HEK293 (cell line): ENCODE data around the gene NUBPL.

ENCODE experiments used
- CTCF ChIA-PET: fragments of 350-600 bp; formaldehyde crosslinking; extraction: SDS; loops from one replicate; lab custom pipeline; 2021; ENCODE audit warnings: antibody characterized with exemption; lab: Yijun Ruan, JAX
- POLR2A ChIA-PET: fragments of 300-600 bp; formaldehyde crosslinking; extraction: SDS; loops from one replicate; lab custom pipeline; 2020; ENCODE audit warnings: antibody characterized with exemption, inconsistent platforms; lab: Yijun Ruan, JAX
- H3K27ac ChIP-seq: fragments of 200-500 bp; sonication (Bioruptor generic); 2 replicates; pipeline ENCODE4 v1.5.1; 2014; ENCODE audit warnings: low read depth, low read length, control low read depth, inconsistent platforms; ENCODE audit errors: extremely low read depth
- H3K36me3 ChIP-seq, 2 experiments: fragments of 200-500 bp in 1 of 2; sonication (Bioruptor generic) in 1 of 2; 1 replicate in 1 of 2; 2 replicates in 1 of 2; pipeline ENCODE4 v1.5.1; 2014 to 2017; ENCODE audit warnings: inconsistent platforms in 2 of 2, low read length in 2 of 2; ENCODE audit not compliant: control insufficient read depth in 2 of 2, insufficient read depth in 1 of 2
- H3K4me1 ChIP-seq: fragments of 200-500 bp; sonication (Bioruptor generic); 2 replicates; pipeline ENCODE4 v1.5.1; 2014; ENCODE audit warnings: mild to moderate bottlenecking, low read length, inconsistent platforms; ENCODE audit not compliant: control insufficient read depth, insufficient read depth
- H3K4me3 ChIP-seq: 2 replicates; pipeline ENCODE4 v1.5.1; 2011; ENCODE audit warnings: low read depth, mild to moderate bottlenecking, control low read depth, low read length, moderate library complexity
- H3K9me3 ChIP-seq: fragments of 200-500 bp; sonication (Bioruptor generic); 2 replicates; pipeline ENCODE4 v1.5.1; 2014; ENCODE audit warnings: low read depth, low read length, inconsistent platforms; ENCODE audit not compliant: control insufficient read depth, insufficient read depth
- RBAK ChIP-seq: fragments of 450-650 bp; formaldehyde crosslinking; IDR thresholded peaks from 2 replicates; pipeline ENCODE4 v1.5.1; 2016; ENCODE audit warnings: missing biosample characterization, missing genetic modification characterization
- TRIM28 ChIP-seq: IDR thresholded peaks from 2 replicates; pipeline ENCODE4 v1.6.1; 2011; ENCODE audit warnings: low read length, control low read depth, borderline replicate concordance
- ZFP3 ChIP-seq: fragments of 450-650 bp; formaldehyde crosslinking; IDR thresholded peaks from 2 replicates; pipeline ENCODE4 v1.5.1; 2016; ENCODE audit warnings: low read depth, missing biosample characterization, missing genetic modification characterization
- ZNF16 ChIP-seq: fragments of 450-650 bp; formaldehyde crosslinking; IDR thresholded peaks from 2 replicates; pipeline ENCODE4 v1.5.1; 2016; ENCODE audit warnings: low read depth, missing biosample characterization, missing genetic modification characterization
- ZNF239 ChIP-seq: fragments of 450-650 bp; formaldehyde crosslinking; IDR thresholded peaks from 2 replicates; pipeline ENCODE4 v1.5.1; 2016; ENCODE audit warnings: missing biosample characterization, missing genetic modification characterization
- ZNF324 ChIP-seq: fragments of 450-650 bp; formaldehyde crosslinking; IDR thresholded peaks from 2 replicates; pipeline ENCODE4 v1.5.1; 2016; ENCODE audit warnings: missing biosample characterization, missing genetic modification characterization
- ZNF555 ChIP-seq: fragments of 450-650 bp; formaldehyde crosslinking; conservative IDR thresholded peaks from 2 replicates; pipeline ENCODE4 v1.5.1; 2017; ENCODE audit warnings: missing biosample characterization, mild to moderate bottlenecking, missing genetic modification characterization, inconsistent platforms
- ZNF623 ChIP-seq: fragments of 450-650 bp; formaldehyde crosslinking; IDR thresholded peaks from 2 replicates; pipeline ENCODE4 v1.5.1; 2016; ENCODE audit warnings: missing biosample characterization, missing genetic modification characterization
- ZNF701 ChIP-seq: fragments of 450-650 bp; formaldehyde crosslinking; IDR thresholded peaks from 2 replicates; pipeline ENCODE4 v1.5.1; 2016; ENCODE audit warnings: missing biosample characterization, missing genetic modification characterization
- ZSCAN16 ChIP-seq: fragments of 450-650 bp; formaldehyde crosslinking; IDR thresholded peaks from 2 replicates; pipeline ENCODE4 v1.5.1; 2016; ENCODE audit warnings: missing biosample characterization, missing genetic modification characterization
- TF ChIP-seq, protein P1 (sequence below): fragments of 450-650 bp; formaldehyde crosslinking; IDR thresholded peaks from 2 replicates; pipeline ENCODE4 v1.5.1; 2016; ENCODE audit warnings: missing biosample characterization, missing genetic modification characterization
- TF ChIP-seq, protein P2 (sequence below): fragments of 450-650 bp; formaldehyde crosslinking; IDR thresholded peaks from 2 replicates; pipeline ENCODE4 v1.5.1; 2016; ENCODE audit warnings: missing biosample characterization, missing genetic modification characterization
- TF ChIP-seq, protein P3 (sequence below): fragments of 450-650 bp; formaldehyde crosslinking; IDR thresholded peaks from 2 replicates; pipeline ENCODE4 v1.5.1; 2016; ENCODE audit warnings: missing biosample characterization, missing genetic modification characterization
- TF ChIP-seq, protein P4 (sequence below): fragments of 450-650 bp; formaldehyde crosslinking; IDR thresholded peaks from 2 replicates; pipeline ENCODE4 v1.5.1; 2016; ENCODE audit warnings: missing biosample characterization, missing genetic modification characterization, borderline replicate concordance
- TF ChIP-seq, protein P5 (sequence below): IDR thresholded peaks from 2 replicates; pipeline ENCODE4 v1.6.1; 2011; ENCODE audit warnings: mild to moderate bottlenecking, low read depth, low read length, borderline replicate concordance
- TF ChIP-seq, protein P6 (sequence below): fragments of 450-650 bp; formaldehyde crosslinking; IDR thresholded peaks from 2 replicates; pipeline ENCODE4 v1.5.1; 2017; ENCODE audit warnings: missing biosample characterization, missing genetic modification characterization
- TF ChIP-seq, protein P7 (sequence below): fragments of 450-650 bp; formaldehyde crosslinking; IDR thresholded peaks from 2 replicates; pipeline ENCODE4 v1.5.1; 2016; ENCODE audit warnings: missing biosample characterization, missing genetic modification characterization, borderline replicate concordance
- TF ChIP-seq, protein P8 (sequence below): sonication (generic); formaldehyde crosslinking; IDR thresholded peaks from 2 replicates; pipeline ENCODE4 v1.8.1; 2022; ENCODE audit warnings: mild to moderate bottlenecking, moderate library complexity, missing genetic modification reagents

Gene NUBPL

DNA sequence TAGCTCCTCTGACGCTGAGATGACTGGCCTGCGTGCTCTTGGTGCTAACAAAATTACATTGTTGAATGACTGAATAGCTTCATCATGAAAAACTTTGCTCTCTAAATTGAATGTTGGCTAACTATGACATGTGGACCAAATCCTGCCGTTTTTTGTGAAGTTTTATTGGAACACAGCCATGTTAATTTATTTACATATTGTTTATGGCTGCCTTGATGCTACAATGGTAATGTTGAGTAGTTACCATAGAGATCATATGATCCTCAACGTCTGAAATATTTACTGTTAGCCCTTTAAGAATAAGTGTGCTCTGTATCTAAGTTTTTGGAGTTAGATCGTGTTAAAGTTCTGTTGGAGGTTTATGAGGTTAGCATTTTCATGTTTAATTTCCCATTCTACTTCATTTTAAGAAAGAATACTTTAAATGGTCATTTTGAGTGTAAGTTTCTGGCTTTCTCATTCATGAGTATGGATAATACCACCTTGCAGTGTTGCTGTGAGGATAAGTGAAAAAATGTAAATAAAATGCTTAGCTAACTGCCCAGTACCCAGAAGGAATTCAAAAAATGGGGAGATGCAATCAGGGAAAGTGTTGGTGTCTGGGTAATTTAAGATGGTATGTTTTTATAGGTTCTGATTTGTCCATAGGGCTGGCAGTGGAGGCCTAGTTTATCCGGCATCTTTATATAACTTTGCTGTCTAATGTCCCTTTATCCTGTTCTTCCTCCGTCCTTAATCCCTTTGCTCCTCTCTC is 35.3 kb downstream of the NUBPL start:
- H3K9me3 ChIP-seq = no peaks in the 10 kb centered on the region
- H3K4me3 ChIP-seq = no peak overlapping the region
- H3K27ac ChIP-seq = no peak overlapping the region
- peaks cover 0 to 5% of the 10 kb centered on the region in 2 experiments; a peak in 1 of 3 replicates for H3K36me3 ChIP-seq
- ChIA-PET CTCF (no interaction called here), POLR2A (no interaction called here)
- no peaks in the 10 kb centered on the region for H3K4me1 ChIP-seq
- TF ChIP-seq TRIM28 = no peak
- TF ChIP-seq, protein P1, sequence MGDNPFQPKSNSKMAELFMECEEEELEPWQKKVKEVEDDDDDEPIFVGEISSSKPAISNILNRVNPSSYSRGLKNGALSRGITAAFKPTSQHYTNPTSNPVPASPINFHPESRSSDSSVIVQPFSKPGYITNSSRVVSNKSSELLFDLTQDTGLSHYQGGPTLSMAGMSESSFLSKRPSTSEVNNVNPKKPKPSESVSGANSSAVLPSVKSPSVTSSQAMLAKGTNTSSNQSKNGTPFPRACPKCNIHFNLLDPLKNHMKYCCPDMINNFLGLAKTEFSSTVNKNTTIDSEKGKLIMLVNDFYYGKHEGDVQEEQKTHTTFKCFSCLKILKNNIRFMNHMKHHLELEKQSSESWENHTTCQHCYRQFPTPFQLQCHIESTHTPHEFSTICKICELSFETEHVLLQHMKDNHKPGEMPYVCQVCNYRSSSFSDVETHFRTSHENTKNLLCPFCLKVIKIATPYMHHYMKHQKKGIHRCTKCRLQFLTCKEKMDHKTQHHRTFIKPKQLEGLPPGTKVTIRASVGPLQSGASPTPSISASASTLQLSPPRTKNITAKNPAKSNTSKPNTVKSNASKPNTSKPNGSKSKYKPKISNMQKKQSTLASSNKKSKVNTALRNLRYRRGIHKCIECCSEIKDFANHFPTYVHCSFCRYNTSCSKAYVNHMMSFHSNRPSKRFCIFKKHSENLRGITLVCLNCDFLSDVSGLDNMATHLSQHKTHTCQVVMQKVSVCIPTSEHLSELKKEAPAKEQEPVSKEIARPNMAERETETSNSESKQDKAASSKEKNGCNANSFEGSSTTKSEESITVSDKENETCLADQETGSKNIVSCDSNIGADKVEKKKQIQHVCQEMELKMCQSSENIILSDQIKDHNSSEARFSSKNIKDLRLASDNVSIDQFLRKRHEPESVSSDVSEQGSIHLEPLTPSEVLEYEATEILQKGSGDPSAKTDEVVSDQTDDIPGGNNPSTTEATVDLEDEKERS (tag by site-specific recombination) = no peak
- TF ChIP-seq, protein P2, sequence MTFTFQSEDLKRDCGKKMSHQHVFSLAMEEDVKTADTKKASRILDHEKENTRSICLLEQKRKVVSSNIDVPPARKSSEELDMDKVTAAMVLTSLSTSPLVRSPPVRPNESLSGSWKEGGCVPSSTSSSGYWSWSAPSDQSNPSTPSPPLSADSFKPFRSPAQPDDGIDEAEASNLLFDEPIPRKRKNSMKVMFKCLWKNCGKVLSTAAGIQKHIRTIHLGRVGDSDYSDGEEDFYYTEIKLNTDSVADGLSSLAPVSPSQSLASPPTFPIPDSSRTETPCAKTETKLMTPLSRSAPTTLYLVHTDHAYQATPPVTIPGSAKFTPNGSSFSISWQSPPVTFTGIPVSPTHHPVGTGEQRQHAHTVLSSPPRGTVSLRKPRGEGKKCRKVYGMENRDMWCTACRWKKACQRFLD = no peak
- TF ChIP-seq, protein P3, sequence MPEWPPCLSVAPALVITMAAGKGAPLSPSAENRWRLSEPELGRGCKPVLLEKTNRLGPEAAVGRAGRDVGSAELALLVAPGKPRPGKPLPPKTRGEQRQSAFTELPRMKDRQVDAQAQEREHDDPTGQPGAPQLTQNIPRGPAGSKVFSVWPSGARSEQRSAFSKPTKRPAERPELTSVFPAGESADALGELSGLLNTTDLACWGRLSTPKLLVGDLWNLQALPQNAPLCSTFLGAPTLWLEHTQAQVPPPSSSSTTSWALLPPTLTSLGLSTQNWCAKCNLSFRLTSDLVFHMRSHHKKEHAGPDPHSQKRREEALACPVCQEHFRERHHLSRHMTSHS = no peak
- TF ChIP-seq ZNF555 = no peak
- TF ChIP-seq, protein P4, sequence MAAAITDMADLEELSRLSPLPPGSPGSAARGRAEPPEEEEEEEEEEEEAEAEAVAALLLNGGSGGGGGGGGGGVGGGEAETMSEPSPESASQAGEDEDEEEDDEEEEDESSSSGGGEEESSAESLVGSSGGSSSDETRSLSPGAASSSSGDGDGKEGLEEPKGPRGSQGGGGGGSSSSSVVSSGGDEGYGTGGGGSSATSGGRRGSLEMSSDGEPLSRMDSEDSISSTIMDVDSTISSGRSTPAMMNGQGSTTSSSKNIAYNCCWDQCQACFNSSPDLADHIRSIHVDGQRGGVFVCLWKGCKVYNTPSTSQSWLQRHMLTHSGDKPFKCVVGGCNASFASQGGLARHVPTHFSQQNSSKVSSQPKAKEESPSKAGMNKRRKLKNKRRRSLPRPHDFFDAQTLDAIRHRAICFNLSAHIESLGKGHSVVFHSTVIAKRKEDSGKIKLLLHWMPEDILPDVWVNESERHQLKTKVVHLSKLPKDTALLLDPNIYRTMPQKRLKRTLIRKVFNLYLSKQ = no peak
- TF ChIP-seq, protein P5, sequence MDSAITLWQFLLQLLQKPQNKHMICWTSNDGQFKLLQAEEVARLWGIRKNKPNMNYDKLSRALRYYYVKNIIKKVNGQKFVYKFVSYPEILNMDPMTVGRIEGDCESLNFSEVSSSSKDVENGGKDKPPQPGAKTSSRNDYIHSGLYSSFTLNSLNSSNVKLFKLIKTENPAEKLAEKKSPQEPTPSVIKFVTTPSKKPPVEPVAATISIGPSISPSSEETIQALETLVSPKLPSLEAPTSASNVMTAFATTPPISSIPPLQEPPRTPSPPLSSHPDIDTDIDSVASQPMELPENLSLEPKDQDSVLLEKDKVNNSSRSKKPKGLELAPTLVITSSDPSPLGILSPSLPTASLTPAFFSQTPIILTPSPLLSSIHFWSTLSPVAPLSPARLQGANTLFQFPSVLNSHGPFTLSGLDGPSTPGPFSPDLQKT = no peak
- TF ChIP-seq RBAK = no peak
- TF ChIP-seq ZNF623 (tag by site-specific recombination) = no peak
- no peak for TF ChIP-seq ZNF701 (tag by site-specific recombination)
- TF ChIP-seq, protein P6, sequence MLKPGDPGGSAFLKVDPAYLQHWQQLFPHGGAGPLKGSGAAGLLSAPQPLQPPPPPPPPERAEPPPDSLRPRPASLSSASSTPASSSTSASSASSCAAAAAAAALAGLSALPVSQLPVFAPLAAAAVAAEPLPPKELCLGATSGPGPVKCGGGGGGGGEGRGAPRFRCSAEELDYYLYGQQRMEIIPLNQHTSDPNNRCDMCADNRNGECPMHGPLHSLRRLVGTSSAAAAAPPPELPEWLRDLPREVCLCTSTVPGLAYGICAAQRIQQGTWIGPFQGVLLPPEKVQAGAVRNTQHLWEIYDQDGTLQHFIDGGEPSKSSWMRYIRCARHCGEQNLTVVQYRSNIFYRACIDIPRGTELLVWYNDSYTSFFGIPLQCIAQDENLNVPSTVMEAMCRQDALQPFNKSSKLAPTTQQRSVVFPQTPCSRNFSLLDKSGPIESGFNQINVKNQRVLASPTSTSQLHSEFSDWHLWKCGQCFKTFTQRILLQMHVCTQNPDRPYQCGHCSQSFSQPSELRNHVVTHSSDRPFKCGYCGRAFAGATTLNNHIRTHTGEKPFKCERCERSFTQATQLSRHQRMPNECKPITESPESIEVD (tag by site-specific recombination) = no peak
- TF ChIP-seq ZNF324 (tag by site-specific recombination) = no peak
- TF ChIP-seq ZFP3 (tag by site-specific recombination) = no peak
- no peak for TF ChIP-seq ZSCAN16 (tag by site-specific recombination)
- no peak for TF ChIP-seq ZNF239 (tag by site-specific recombination)
- no peak for TF ChIP-seq ZNF16 (tag by site-specific recombination)
- TF ChIP-seq, protein P7, sequence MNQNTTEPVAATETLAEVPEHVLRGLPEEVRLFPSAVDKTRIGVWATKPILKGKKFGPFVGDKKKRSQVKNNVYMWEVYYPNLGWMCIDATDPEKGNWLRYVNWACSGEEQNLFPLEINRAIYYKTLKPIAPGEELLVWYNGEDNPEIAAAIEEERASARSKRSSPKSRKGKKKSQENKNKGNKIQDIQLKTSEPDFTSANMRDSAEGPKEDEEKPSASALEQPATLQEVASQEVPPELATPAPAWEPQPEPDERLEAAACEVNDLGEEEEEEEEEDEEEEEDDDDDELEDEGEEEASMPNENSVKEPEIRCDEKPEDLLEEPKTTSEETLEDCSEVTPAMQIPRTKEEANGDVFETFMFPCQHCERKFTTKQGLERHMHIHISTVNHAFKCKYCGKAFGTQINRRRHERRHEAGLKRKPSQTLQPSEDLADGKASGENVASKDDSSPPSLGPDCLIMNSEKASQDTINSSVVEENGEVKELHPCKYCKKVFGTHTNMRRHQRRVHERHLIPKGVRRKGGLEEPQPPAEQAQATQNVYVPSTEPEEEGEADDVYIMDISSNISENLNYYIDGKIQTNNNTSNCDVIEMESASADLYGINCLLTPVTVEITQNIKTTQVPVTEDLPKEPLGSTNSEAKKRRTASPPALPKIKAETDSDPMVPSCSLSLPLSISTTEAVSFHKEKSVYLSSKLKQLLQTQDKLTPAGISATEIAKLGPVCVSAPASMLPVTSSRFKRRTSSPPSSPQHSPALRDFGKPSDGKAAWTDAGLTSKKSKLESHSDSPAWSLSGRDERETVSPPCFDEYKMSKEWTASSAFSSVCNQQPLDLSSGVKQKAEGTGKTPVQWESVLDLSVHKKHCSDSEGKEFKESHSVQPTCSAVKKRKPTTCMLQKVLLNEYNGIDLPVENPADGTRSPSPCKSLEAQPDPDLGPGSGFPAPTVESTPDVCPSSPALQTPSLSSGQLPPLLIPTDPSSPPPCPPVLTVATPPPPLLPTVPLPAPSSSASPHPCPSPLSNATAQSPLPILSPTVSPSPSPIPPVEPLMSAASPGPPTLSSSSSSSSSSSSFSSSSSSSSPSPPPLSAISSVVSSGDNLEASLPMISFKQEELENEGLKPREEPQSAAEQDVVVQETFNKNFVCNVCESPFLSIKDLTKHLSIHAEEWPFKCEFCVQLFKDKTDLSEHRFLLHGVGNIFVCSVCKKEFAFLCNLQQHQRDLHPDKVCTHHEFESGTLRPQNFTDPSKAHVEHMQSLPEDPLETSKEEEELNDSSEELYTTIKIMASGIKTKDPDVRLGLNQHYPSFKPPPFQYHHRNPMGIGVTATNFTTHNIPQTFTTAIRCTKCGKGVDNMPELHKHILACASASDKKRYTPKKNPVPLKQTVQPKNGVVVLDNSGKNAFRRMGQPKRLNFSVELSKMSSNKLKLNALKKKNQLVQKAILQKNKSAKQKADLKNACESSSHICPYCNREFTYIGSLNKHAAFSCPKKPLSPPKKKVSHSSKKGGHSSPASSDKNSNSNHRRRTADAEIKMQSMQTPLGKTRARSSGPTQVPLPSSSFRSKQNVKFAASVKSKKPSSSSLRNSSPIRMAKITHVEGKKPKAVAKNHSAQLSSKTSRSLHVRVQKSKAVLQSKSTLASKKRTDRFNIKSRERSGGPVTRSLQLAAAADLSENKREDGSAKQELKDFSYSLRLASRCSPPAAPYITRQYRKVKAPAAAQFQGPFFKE = no peak
- TF ChIP-seq, protein P8, sequence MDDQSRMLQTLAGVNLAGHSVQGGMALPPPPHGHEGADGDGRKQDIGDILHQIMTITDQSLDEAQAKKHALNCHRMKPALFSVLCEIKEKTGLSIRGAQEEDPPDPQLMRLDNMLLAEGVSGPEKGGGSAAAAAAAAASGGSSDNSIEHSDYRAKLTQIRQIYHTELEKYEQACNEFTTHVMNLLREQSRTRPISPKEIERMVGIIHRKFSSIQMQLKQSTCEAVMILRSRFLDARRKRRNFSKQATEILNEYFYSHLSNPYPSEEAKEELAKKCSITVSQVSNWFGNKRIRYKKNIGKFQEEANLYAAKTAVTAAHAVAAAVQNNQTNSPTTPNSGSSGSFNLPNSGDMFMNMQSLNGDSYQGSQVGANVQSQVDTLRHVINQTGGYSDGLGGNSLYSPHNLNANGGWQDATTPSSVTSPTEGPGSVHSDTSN = no peak
- TF ChIP-seq, all 188 proteins: peak for 0
